ENCODE results near the gene TYW1B.
"Not testable (repeated sequence)": the region's sequence is repeated elsewhere in the genome, so short reads cannot be mapped to it uniquely, and the experiment has no call there.

Gene TYW1B

DNA sequence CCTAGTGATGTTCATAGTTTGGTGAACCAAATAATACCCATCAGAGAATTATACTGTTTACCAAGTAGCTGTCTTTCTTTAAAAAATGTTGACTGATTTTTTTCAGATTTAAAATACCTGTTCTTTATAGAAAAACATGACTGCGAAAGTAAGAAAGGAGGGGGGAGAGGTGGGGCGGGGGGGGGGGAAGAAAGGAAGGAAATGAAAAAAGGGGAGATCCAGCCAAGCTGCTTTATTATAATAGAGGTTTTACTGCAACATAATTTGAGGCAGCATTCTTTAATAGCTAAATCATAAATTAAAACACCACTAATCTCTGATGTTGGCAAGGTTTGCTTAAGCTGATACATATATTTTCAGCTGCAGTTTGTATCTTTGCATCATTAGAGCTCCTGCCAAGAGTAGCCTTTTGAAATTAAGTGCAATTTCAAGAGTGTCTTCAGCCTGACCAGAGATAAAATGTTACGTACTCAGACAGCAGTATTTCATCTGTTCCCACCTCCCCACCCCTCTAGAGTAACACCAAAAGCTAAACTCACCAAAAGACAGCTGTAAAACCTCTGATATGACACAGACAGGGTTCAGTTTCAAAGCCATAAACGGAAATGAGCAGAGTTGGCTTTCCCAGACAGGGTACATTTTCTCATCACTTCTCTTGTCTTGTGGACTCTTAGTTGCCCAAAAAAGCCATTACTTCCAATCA is 202.1 kb downstream of the TYW1B start:
- H3K4me3 ChIP-seq (ENCODE audit: low read length); H3K36me3 ChIP-seq (ENCODE audit: control insufficient read depth, insufficient read depth, low read length); H3K9me3 ChIP-seq (ENCODE audit: control insufficient read depth, low read length); H3K27me3 ChIP-seq (ENCODE audit: control insufficient read depth, insufficient read depth, low read length); H3K4me1 ChIP-seq (ENCODE audit: control insufficient read depth, insufficient read depth, low read length); H3K9ac ChIP-seq (ENCODE audit: low read length): not testable (repeated sequence)

DNA sequence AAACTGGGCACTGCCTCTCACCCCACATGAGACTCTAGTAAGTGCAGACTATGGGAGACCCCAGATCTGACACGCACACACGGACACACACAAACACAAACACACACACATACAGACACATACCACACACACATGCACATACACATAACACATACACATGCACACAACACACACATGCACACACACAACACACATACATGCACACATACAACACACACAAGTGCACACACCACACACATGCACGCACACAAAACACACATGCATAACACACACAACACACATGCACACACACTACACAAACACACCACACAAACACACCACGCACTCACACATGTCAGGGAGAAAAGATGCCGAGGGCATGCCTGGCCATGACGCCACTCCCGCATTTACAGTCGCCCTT is 205.5 kb downstream of the TYW1B start:
- Histone ChIP-seq H3K4me3 (ENCODE audit: low read length) (no peak overlapping the region), H3K36me3 (ENCODE audit: control insufficient read depth, insufficient read depth, low read length) (no peaks in the 10 kb centered on the region), H3K9ac (ENCODE audit: low read length) (no peak overlapping the region), H3K27me3 (ENCODE audit: control insufficient read depth, insufficient read depth, low read length) (no peaks in the 10 kb centered on the region), H3K9me3 (ENCODE audit: control insufficient read depth, low read length) (no peaks in the 10 kb centered on the region), H3K4me1 (ENCODE audit: control insufficient read depth, insufficient read depth, low read length) (no peaks in the 10 kb centered on the region)

DNA sequence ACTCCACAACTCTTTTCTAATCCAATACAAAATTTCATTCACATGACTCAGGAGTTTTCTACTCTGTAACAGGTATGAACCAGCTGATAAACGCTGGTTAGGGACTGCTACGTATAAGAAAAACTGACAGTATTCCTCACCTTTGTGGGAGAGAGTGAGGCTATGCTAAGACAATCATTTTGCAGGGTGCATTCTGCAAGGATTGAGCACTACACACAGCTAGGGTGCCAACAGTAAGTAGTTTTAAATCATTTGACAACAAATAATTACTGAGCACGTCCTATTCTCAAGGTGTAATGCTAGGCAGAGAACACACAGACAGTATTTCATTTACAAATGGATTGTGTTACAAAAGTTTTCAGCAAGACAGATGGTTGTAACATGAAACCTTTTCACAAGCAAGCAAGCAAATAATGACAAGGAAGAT is 206.2 kb downstream of the TYW1B start:
- not testable (repeated sequence) for H3K4me1 ChIP-seq (ENCODE audit: control insufficient read depth, insufficient read depth, low read length); H3K4me3 ChIP-seq (ENCODE audit: low read length); H3K36me3 ChIP-seq (ENCODE audit: control insufficient read depth, insufficient read depth, low read length); H3K9ac ChIP-seq (ENCODE audit: low read length); H3K9me3 ChIP-seq (ENCODE audit: control insufficient read depth, low read length); H3K27me3 ChIP-seq (ENCODE audit: control insufficient read depth, insufficient read depth, low read length)

DNA sequence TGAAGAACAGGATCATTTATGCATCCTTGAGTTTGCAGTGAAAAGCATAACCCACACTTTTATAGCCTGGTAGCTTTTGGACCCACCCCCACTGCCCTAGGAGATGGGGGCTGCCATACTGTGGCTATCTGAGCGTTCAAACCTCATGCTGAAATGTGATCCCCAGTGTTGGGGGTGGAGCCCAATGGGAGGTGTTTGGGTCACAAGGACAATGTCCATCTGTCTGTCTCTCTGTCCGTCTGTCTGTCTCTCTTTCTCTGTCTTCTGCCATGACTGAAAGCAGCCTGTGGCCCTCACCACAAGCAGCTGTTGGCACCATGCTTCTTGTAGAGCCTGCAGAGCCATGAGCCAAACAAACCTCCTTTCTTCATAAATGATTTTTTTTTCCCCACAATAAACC is 207.1 kb downstream of the TYW1B start:
- not testable (repeated sequence) for H3K36me3 ChIP-seq (ENCODE audit: control insufficient read depth, insufficient read depth, low read length); H3K4me3 ChIP-seq (ENCODE audit: low read length); H3K9me3 ChIP-seq (ENCODE audit: control insufficient read depth, low read length); H3K9ac ChIP-seq (ENCODE audit: low read length); H3K27me3 ChIP-seq (ENCODE audit: control insufficient read depth, insufficient read depth, low read length); H3K4me1 ChIP-seq (ENCODE audit: control insufficient read depth, insufficient read depth, low read length)

DNA sequence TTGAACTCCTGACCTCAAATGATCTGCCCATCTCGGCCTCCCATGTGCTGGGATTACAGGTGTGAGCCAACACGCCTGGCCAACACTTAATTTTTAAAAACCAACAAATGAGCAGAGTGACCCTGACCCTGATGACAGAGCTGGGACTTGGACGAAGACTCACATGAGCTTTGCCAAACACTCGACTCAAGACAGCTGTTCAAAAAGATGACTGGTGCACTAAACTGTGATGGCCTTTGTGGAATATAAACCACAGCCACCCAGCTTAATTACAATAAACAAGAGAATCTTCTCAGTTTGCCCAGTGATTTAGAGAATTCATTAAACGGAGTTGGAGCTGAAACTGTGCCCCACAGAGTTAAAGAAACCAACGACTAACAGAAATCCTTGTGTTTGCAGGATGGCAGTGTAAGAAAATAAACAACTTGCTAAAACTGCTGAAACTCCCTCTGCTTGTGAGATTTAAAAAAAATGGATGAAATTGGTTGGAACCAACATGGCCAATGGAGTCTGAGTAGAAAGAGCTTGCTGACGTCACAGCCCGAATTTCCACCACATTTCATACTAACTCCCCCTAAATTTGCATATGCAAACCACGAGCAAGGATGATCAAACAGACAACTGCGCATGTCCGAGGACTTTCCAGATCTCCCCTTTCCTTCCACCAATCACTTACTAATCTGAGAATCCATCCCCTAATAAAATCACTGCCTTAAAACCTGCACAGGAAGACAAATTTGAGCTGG is 209.4 kb downstream of the TYW1B start:
- H3K9me3 ChIP-seq (ENCODE audit: control insufficient read depth, low read length); H3K9ac ChIP-seq (ENCODE audit: low read length); H3K4me1 ChIP-seq (ENCODE audit: control insufficient read depth, insufficient read depth, low read length); H3K36me3 ChIP-seq (ENCODE audit: control insufficient read depth, insufficient read depth, low read length); H3K4me3 ChIP-seq (ENCODE audit: low read length); H3K27me3 ChIP-seq (ENCODE audit: control insufficient read depth, insufficient read depth, low read length): not testable (repeated sequence)

DNA sequence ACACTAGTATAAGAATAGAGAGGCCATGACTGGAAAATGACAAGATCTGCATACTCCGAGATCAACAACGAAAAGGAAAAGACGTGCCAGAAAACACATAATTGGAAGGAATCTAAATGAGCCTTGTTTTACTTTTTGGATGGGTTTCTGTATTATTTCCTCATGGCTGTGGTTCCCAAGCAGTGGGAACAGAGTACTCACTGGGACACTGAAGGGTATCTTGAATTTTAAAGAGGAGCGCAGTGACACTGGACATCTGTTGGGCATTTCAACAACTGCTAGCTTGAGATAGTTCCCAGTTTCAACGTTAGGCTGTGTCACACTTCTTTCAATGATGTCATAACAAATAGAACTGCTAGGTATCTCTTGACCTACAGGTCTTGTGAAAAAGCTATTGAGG is 218.2 kb downstream of the TYW1B start:
- not testable (repeated sequence) for H3K9me3 ChIP-seq (ENCODE audit: control insufficient read depth, low read length); H3K27me3 ChIP-seq (ENCODE audit: control insufficient read depth, insufficient read depth, low read length); H3K4me3 ChIP-seq (ENCODE audit: low read length); H3K4me1 ChIP-seq (ENCODE audit: control insufficient read depth, insufficient read depth, low read length); H3K36me3 ChIP-seq (ENCODE audit: control insufficient read depth, insufficient read depth, low read length); H3K9ac ChIP-seq (ENCODE audit: low read length)

DNA sequence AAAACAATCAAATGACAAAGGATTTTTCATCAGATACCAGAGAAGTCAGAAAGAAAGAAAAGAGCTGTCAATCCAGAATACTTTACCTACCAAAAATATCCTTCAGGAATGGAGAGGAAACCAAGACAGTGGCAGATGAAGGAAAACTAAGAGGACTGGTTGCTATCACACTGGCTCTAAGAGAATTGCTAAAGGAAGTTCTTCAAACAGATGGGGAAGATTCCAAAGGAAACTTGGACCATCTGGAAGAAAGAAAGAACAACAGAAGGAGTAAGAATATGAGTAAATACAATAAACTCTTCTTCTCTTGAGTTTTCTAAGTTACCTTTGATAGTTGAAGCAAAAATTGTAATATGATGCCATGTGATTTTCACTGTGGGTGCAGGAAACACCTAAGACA is 220.0 kb downstream of the TYW1B start:
- H3K36me3 ChIP-seq (ENCODE audit: control insufficient read depth, insufficient read depth, low read length); H3K9me3 ChIP-seq (ENCODE audit: control insufficient read depth, low read length); H3K9ac ChIP-seq (ENCODE audit: low read length); H3K4me3 ChIP-seq (ENCODE audit: low read length); H3K4me1 ChIP-seq (ENCODE audit: control insufficient read depth, insufficient read depth, low read length); H3K27me3 ChIP-seq (ENCODE audit: control insufficient read depth, insufficient read depth, low read length): not testable (repeated sequence)

DNA sequence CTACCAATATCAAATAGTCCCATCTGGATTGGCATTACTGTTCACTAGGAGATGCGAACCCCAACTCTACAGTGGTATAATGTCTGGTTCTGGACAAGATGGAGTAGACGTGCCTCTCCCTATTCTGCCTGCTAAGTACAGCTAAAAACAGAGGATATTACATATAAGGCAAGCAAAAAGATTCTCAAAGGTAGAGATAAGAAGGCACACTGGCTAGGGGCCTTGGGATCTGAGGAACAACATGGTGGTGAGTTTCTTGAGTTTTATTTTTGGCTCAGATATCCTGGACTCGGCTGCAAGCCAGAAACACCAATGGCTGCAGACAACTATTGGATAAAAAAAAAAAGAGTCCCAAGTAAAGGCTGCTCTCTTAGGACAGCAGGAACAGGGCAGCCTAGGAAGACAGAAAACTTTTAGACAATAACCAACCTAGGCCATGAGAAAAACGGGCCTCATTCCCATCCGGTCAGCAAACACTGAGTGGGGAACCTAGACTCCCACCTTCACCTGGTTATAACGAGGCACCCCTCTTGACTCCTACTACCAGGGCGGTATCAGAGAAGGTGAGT is 222.1 kb downstream of the TYW1B start:
- H3K4me1 ChIP-seq (ENCODE audit: control insufficient read depth, insufficient read depth, low read length); H3K9ac ChIP-seq (ENCODE audit: low read length); H3K4me3 ChIP-seq (ENCODE audit: low read length); H3K36me3 ChIP-seq (ENCODE audit: control insufficient read depth, insufficient read depth, low read length); H3K9me3 ChIP-seq (ENCODE audit: control insufficient read depth, low read length); H3K27me3 ChIP-seq (ENCODE audit: control insufficient read depth, insufficient read depth, low read length): not testable (repeated sequence)

DNA sequence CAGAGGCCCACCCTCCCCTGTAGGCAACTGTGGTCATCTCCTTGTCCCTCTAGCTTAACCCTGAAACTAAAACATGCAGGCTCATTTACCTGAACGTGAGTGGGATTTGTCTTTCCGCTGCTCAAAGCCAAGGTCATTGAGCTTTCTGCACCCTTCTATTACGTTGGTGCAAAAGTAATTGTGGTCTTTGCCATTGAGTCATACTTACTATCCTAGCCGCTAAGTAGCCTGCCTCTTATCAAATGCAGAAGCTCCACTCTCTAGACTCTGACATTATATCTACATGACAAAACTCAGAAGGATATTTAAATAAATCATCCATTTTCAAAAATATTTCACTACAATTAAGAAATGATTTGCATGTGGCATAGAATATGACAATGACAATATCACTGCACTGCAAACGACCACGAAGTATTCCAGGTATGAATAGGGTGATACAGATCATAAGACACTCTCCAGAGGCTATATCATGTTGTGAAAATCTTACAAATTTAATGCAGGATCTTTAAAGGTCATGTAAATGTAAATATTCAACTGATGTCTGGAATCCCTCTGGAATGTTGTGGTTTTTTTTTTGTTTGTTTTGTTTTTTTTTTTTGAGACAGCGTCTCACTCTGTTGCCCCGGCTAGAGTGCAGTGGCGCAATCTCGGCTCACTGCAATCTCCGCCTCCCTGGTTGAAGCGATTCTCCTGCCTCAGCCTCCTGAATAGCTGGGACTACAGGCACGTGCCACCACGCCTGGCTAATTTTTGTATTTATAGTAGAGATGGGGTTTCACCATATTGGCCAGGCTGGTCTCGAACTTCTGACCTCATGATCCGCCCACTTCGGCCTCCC is 223.0 kb downstream of the TYW1B start:
- not testable (repeated sequence) for H3K4me1 ChIP-seq (ENCODE audit: control insufficient read depth, insufficient read depth, low read length); H3K36me3 ChIP-seq (ENCODE audit: control insufficient read depth, insufficient read depth, low read length); H3K27me3 ChIP-seq (ENCODE audit: control insufficient read depth, insufficient read depth, low read length)

DNA sequence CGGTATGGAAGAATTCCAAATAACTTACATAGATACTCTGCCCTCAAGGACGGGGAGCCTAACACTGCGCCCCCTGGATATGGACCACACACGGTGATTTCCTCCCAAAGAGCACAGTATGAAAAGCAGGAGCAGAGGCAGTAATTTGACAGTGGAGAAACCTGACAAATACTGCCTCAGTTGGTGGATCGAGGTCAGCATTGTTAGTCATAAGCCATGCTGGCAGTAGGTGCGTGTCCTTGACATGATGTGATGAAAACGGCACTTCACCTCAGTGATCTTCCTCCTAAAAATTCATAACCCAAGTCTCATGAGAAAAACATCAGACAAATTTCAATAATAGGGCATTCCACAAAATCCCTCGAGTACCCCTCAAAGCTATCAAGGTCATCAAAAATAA is 224.5 kb downstream of the TYW1B start:
- H3K9me3 ChIP-seq (ENCODE audit: control insufficient read depth, low read length); H3K9ac ChIP-seq (ENCODE audit: low read length); H3K4me3 ChIP-seq (ENCODE audit: low read length); H3K27me3 ChIP-seq (ENCODE audit: control insufficient read depth, insufficient read depth, low read length); H3K36me3 ChIP-seq (ENCODE audit: control insufficient read depth, insufficient read depth, low read length); H3K4me1 ChIP-seq (ENCODE audit: control insufficient read depth, insufficient read depth, low read length): not testable (repeated sequence)

More for the DNA sequence above, 223.0 kb downstream of the TYW1B start:
- H3K9me3 ChIP-seq (ENCODE audit: control insufficient read depth, low read length); H3K9ac ChIP-seq (ENCODE audit: low read length); H3K4me3 ChIP-seq (ENCODE audit: low read length): not testable (repeated sequence)

DNA sequence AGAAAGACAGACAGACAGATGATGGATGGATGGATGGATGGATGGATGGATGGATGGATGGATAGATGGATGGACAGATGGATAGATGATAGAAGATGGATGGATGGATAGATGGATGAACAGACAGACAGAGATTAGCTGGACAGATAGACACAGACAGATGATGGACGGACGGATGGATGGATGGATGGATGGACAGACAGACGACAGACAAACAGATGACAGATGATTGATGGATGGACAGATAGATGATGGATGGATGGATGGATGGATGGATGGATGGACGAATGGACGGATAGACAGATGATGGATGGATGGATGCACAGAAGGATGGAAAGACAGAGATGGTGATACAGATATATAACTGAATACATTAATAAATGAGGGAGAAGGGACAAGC is 224.9 kb downstream of the TYW1B start:
- Histone ChIP-seq H3K9ac (ENCODE audit: low read length) (no peak overlapping the region), H3K27me3 (ENCODE audit: control insufficient read depth, insufficient read depth, low read length) (no peaks in the 10 kb centered on the region), H3K4me1 (ENCODE audit: control insufficient read depth, insufficient read depth, low read length) (no peaks in the 10 kb centered on the region), H3K9me3 (ENCODE audit: control insufficient read depth, low read length) (no peaks in the 10 kb centered on the region), H3K4me3 (ENCODE audit: low read length) (no peak overlapping the region), H3K36me3 (ENCODE audit: control insufficient read depth, insufficient read depth, low read length) (no peaks in the 10 kb centered on the region)

DNA sequence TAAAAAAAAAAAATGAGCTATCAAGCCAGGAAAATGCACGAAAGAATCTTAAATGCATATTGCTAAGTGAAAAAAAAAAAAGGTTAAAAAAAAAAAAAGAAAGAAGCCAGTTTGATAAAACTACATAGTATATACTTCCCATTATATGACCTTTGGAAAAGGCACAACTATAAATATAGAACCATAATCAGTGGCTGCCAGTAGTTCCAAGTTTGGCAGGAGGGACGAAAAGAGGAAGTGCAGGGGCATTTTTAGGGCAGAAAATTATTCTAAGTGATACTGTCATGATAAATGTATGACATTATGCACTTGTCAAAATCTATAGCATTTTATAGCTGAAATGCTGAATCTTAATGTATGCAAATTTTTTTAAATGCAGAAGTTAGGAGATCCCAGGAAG is 226.3 kb downstream of the TYW1B start:
- H3K4me3 ChIP-seq (ENCODE audit: low read length); H3K4me1 ChIP-seq (ENCODE audit: control insufficient read depth, insufficient read depth, low read length): not testable (repeated sequence)

More for the DNA sequence above, 226.3 kb downstream of the TYW1B start:
- not testable (repeated sequence) for H3K9ac ChIP-seq (ENCODE audit: low read length); H3K9me3 ChIP-seq (ENCODE audit: control insufficient read depth, low read length); H3K36me3 ChIP-seq (ENCODE audit: control insufficient read depth, insufficient read depth, low read length); H3K27me3 ChIP-seq (ENCODE audit: control insufficient read depth, insufficient read depth, low read length)

All from mucosa of stomach (tissue), 1 donor.